Left renal cortex interstitium (tissue), 4 donors: Measurements from ENCODE around the gene GRHL1. TPM values are rescaled to one million over a fixed set of nuclear protein-coding genes. Genes with fewer than 3 reads are reported as not detected.
"Not testable (repeated sequence)": the region's sequence is repeated elsewhere in the genome, so short reads cannot be mapped to it uniquely, and the experiment has no call there.

Experiments
- DNase-seq, 4 donors: peaks; one replicate each; pipeline ENCODE4 v3.0.0-alpha.2; 2013; ENCODE audit warnings: low read depth in 4 of 4, low spot score in 2 of 4, missing footprints in 1 of 4
- polyA plus RNA-seq, 4 donors: library from polyadenylated mRNA; unstranded; fragments of 120-200 nt; gene quantifications; one replicate each; pipeline ENCODE4 v1.2.1, GENCODE V29; 2013; ENCODE audit not compliant: insufficient read length in 4 of 4

Gene GRHL1
- polyA plus RNA-seq, result 1 to 10 TPM; 3.7 to 7.3 (median 5.9) TPM

GRCh38 chr2:9951522-9952285 is at the start of gene GRHL1:
Gene GRHL1 (plus strand): TSS chr2:9951693. CDS start chr2:9951834, 141 bp downstream.
- DNase-seq, result peak; percentile 63 to 87 (median 80)

GRCh38 chr2:9905413-9905812 is 46.1 kb upstream of the GRHL1 start:
- no peak for DNase-seq

GRCh38 chr2:9907402-9907801 is 44.1 kb upstream of the GRHL1 start:
- DNase-seq, result no peak

GRCh38 chr2:9908639-9909038 is 42.9 kb upstream of the GRHL1 start:
- no peak for DNase-seq

- no peak for DNase-seq
Measured at GRCh38 chr2:9909106-9909505, 42.4 kb upstream of the GRHL1 start.

GRCh38 chr2:9910699-9911098 is 40.8 kb upstream of the GRHL1 start:
- no peak for DNase-seq

- DNase-seq, result no peak
Measured at GRCh38 chr2:9912468-9912867, 39.0 kb upstream of the GRHL1 start.

GRCh38 chr2:9914384-9915065 is 37.0 kb upstream of the GRHL1 start:
- DNase-seq, result no peak

GRCh38 chr2:9918275-9918674 is 33.2 kb upstream of the GRHL1 start:
- no peak for DNase-seq

GRCh38 chr2:9919512-9919911 is 32.0 kb upstream of the GRHL1 start:
- no peak for DNase-seq

GRCh38 chr2:9927020-9927419 is 24.5 kb upstream of the GRHL1 start:
- not testable (repeated sequence) for DNase-seq

GRCh38 chr2:9937258-9937657 is 14.2 kb upstream of the GRHL1 start:
- no peak for DNase-seq

- DNase-seq, result no peak
Measured at GRCh38 chr2:9937968-9938367, 13.5 kb upstream of the GRHL1 start.

GRCh38 chr2:9939587-9940485 is 11.7 kb upstream of the GRHL1 start:
- no peak for DNase-seq

GRCh38 chr2:9941196-9941995 is 10.1 kb upstream of the GRHL1 start:
- DNase-seq, result no peak

GRCh38 chr2:9941996-9942390 is 9.5 kb upstream of the GRHL1 start:
- no peak for DNase-seq

GRCh38 chr2:9944330-9944758 is 7.1 kb upstream of the GRHL1 start:
- no peak for DNase-seq

GRCh38 chr2:9945596-9945995 is 5.9 kb upstream of the GRHL1 start:
- DNase-seq, result no peak

GRCh38 chr2:9946076-9946475 is 5.4 kb upstream of the GRHL1 start:
- DNase-seq, result no peak

GRCh38 chr2:9946818-9947217 is 4.7 kb upstream of the GRHL1 start:
- no peak for DNase-seq
